Measurements from ENCODE around the gene CLUH. TPM values are rescaled to one million over a fixed set of nuclear protein-coding genes. Genes with fewer than 3 reads are reported as not detected.
A peak's percentile ranks its signal among the peaks of the same experiment; 100 is the strongest.

Gene CLUH
- total and polyA plus RNA-seq, 2 donors (not counting 3 experiments of a cell fraction or from before 2014, with no cell fraction given), result 33.8 to 80.7 TPM

DNA sequence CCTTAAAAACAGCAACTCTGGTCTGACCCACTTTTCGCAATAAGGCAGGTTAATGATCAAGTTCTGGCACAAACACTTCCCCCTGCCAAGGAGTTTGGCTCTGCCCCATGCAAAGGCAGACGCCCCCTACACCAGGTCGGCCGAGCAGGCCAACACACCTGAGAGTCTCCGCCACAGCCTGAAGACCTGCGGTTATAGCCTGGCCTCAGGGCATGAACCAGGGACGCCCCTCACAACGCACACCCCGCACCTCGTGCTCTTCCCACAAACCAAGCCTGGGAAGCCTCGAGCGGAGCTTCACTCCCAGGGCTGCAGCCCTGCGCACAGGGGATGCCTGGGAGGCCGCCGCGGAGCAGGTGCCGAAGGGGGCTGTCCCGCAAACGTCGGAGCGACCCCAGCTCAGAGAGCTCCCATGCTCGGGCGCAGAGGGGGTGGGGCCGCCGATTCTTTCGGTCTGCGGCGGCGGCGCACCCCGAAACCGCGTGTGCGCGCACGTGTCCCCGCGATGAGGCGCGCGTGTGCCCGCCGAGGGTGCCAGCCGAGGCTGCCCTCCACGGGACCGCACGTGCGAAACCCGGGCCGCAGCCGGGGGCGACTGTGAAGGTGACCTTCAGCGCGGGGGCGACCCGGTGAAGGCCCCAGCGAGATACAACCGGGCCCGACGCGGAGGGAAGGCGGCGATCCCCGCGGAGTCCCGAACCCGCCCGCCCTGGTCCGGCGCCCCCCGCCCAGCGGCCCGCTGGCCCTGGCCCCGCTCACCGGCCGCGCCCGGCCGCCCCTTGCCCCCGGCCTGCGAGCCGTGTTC is 559 bp downstream of the CLUH start:
- CTCF ChIA-PET, result interaction anchor here (2.0 kb wide), 1 partner anchor 10 kb away, joined by 6 read pairs; no protein-coding TSS in a partner anchor
- peak overlapping the region; percentile 71 for H3K4me2 ChIP-seq (ENCODE audit: insufficient read depth, low read length)
- no peaks in the 10 kb centered on the region for H3K9me1 ChIP-seq (replicated peaks; ENCODE audit: control insufficient read depth, extremely low read depth, insufficient read depth, low read length)
- H2AFZ ChIP-seq (ENCODE audit: low read depth, low read length), result peak overlapping the region; percentile 29
- no peaks in the 10 kb centered on the region for H3K36me3 ChIP-seq (ENCODE audit: control insufficient read depth in 2 of 2, extremely low read depth in 1 of 2, insufficient read depth in 2 of 2, low read length in 2 of 2)
- FAIRE-seq (no peak), DNase-seq (ENCODE audit: low read depth, low spot score) (peak; percentile 19)
- H4K20me1 ChIP-seq (replicated peaks; ENCODE audit: control insufficient read depth, extremely low read depth, insufficient read depth, low read length), result no peaks in the 10 kb centered on the region
- H3K4me1 ChIP-seq (ENCODE audit: control insufficient read depth, extremely low read depth, insufficient read depth, low read length), result peaks cover 19% of the 10 kb centered on the region
- intact Hi-C loops (cut with micrococcal nuclease) (no loop called here), dilution Hi-C loops (cut with MboI; ENCODE audit: extremely low pct_ligation_motif_present, low sequenced_read_pairs) (no loop called here)
- peak overlapping the region; percentile 58 for H3K9ac ChIP-seq (replicated peaks; ENCODE audit: extremely low read depth, insufficient read depth, low read length)
- TF ChIP-seq, protein P1, sequence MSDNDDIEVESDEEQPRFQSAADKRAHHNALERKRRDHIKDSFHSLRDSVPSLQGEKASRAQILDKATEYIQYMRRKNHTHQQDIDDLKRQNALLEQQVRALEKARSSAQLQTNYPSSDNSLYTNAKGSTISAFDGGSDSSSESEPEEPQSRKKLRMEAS (IDR thresholded peaks at IDR 0.05; ENCODE audit: insufficient read depth, insufficient read length), result peak; percentile 45
- TF ChIP-seq POLR2AphosphoS5 (IDR thresholded peaks at IDR 0.05; ENCODE audit: insufficient read depth, low read depth, low read length), result no peak
- peaks cover 53% of the 10 kb centered on the region for H3K79me2 ChIP-seq (ENCODE audit: control insufficient read depth, insufficient read depth, low read length)
- no peaks in the 10 kb centered on the region for H3K27me3 ChIP-seq (ENCODE audit: control insufficient read depth in 2 of 2, insufficient read depth in 2 of 2, low read length in 2 of 2)
- POLR2A ChIA-PET, result no interaction called here
- H3K9me3 ChIP-seq (replicated peaks; ENCODE audit: control insufficient read depth, insufficient read depth, low read length), result no peaks in the 10 kb centered on the region
- BruUV-seq (replicated peaks), result no TSS peak
- H3K4me3 ChIP-seq (replicated peaks in 1 of 3; ENCODE audit: insufficient read depth in 1 of 3, low read depth in 1 of 3, low read length in 3 of 3), result peak overlapping the region; percentile 64 to 80 (median 70)
- H3K27ac ChIP-seq (ENCODE audit: insufficient read depth, low read depth, low read length), result peak overlapping the region; percentile 12

GRCh38 chr17:2710071-2710802 is 1.3 kb downstream of the CLUH start:
- DNase-seq (ENCODE audit: low read depth, low spot score), result peak; percentile 12
- ChIA-PET POLR2A (no interaction called here), CTCF (interaction anchor here (1.7 to 2.0 kb wide), 2 partner anchors 10 to 303 kb away, joined by 6 to 8 read pairs; no protein-coding TSS in a partner anchor)
- Histone ChIP-seq H3K9me1 (replicated peaks; ENCODE audit: control insufficient read depth, extremely low read depth, insufficient read depth, low read length) (no peaks in the 10 kb centered on the region), H3K79me2 (ENCODE audit: control insufficient read depth, insufficient read depth, low read length) (peaks cover 61% of the 10 kb centered on the region), H4K20me1 (replicated peaks; ENCODE audit: control insufficient read depth, extremely low read depth, insufficient read depth, low read length) (no peaks in the 10 kb centered on the region), H3K4me1 (ENCODE audit: control insufficient read depth, extremely low read depth, insufficient read depth, low read length) (peaks cover 19% of the 10 kb centered on the region), H3K4me2 (ENCODE audit: insufficient read depth, low read length) (peak overlapping the region; percentile 71), H3K9ac (replicated peaks; ENCODE audit: extremely low read depth, insufficient read depth, low read length) (peak overlapping the region; percentile 58), H3K4me3 (replicated peaks in 1 of 3; ENCODE audit: insufficient read depth in 1 of 3, low read depth in 1 of 3, low read length in 3 of 3) (peak overlapping the region; percentile 64 to 80 (median 70)), H3K9me3 (replicated peaks; ENCODE audit: control insufficient read depth, insufficient read depth, low read length) (no peaks in the 10 kb centered on the region), H3K27ac (ENCODE audit: insufficient read depth, low read depth, low read length) (no peak overlapping the region), H3K27me3 (ENCODE audit: control insufficient read depth in 2 of 2, insufficient read depth in 2 of 2, low read length in 2 of 2) (no peaks in the 10 kb centered on the region), H2AFZ (ENCODE audit: low read depth, low read length) (no peak overlapping the region), H3K36me3 (ENCODE audit: control insufficient read depth in 2 of 2, extremely low read depth in 1 of 2, insufficient read depth in 2 of 2, low read length in 2 of 2) (no peaks in the 10 kb centered on the region)
- TSS peak; percentile 55 for BruUV-seq (replicated peaks)
- no peak for FAIRE-seq
- intact Hi-C loops (cut with micrococcal nuclease), result no loop called here
- dilution Hi-C loops (cut with MboI; ENCODE audit: extremely low pct_ligation_motif_present, low sequenced_read_pairs), result no loop called here
- TF ChIP-seq JUN (IDR thresholded peaks at IDR 0.05; ENCODE audit: borderline replicate concordance, insufficient read depth, insufficient read length, low read depth) (no peak), GATA2 (IDR thresholded peaks at IDR 0.05; ENCODE audit: insufficient read depth, insufficient read length, low read depth, low read length) (no peak), MYC (IDR thresholded peaks at IDR 0.05; ENCODE audit: low read depth, low read length) (no peak)
- TF ChIP-seq, protein P1 (IDR thresholded peaks at IDR 0.05; ENCODE audit: insufficient read depth, insufficient read length), result no peak
